Measurements from ENCODE around the gene ADAMTSL3. TPM values are rescaled to one million over a fixed set of nuclear protein-coding genes. Genes with fewer than 3 reads are reported as not detected.
A peak's percentile ranks its signal among the peaks of the same experiment; 100 is the strongest.

The ADAMTSL3 gene
- total RNA-seq, 1 donor from 2014 or later, result 13.2 TPM

DNA sequence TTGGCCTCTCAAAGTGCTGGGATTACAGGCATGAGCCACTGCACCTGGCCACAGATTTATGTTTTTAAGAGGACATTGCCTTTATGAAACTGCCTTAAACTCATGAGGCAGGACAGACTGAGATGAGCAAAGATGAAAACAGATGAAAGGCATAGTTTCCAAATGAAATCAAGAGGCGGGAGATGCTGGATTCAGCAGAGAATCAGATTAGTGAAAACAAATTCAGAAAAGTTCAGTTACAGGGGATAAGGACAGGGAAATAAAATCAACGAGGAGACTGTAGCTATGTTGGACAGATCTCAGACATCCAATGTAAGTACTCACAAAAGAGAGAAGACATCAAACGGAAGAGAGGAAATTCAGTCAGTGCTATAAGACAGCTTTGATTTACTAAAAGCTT is 68.1 kb downstream of the ADAMTSL3 start:
- DNase-seq (ENCODE audit: low spot score in 2 of 2, unreplicated experiment in 2 of 2), result no peak
- no peak for TF ChIP-seq CTCF (IDR thresholded peaks at IDR 0.05; ENCODE audit: unreplicated experiment)
- Mint-ChIP-seq H3K27ac (no peak overlapping the region), H3K9me3 (peaks cover 17% of the 10 kb centered on the region), H3K4me1 (no peaks in the 10 kb centered on the region), H3K27me3 (ENCODE audit: low read depth) (peaks cover 3% of the 10 kb centered on the region), H3K36me3 (no peaks in the 10 kb centered on the region), H3K4me3 (no peak overlapping the region)

DNA sequence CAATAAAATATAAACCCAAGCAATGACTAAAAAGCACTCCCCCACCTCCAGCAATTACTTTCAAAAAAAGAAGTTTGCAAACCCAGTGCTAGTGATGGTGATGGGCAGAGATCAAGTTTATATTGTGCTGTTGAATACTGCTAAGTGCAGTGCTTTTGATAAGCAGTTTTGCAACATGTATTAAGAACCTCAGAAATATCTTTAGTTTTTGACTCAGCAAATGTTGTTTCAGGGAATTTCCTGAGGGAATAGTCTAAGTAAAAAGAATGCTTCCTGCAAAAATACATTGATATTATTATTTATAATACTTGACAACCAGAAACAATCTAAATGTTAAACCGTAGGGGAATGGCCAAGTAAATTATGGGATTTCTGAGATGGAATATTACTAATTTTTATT is 69.3 kb downstream of the ADAMTSL3 start:
- Mint-ChIP-seq H3K4me1 (no peaks in the 10 kb centered on the region), H3K36me3 (peaks cover 5% of the 10 kb centered on the region), H3K27ac (no peak overlapping the region), H3K9me3 (peaks cover 30% of the 10 kb centered on the region), H3K27me3 (ENCODE audit: low read depth) (peaks cover 3% of the 10 kb centered on the region), H3K4me3 (no peak overlapping the region)
- no peak for DNase-seq (ENCODE audit: low spot score in 2 of 2, unreplicated experiment in 2 of 2)
- TF ChIP-seq CTCF (IDR thresholded peaks at IDR 0.05; ENCODE audit: unreplicated experiment), result no peak

- Mint-ChIP-seq H3K4me1 (peaks cover 22% of the 10 kb centered on the region), H3K4me3 (no peak overlapping the region), H3K27me3 (ENCODE audit: low read depth) (no peaks in the 10 kb centered on the region), H3K9me3 (peaks cover 35% of the 10 kb centered on the region), H3K27ac (no peak overlapping the region), H3K36me3 (peaks cover 8% of the 10 kb centered on the region)
- TF ChIP-seq CTCF (IDR thresholded peaks at IDR 0.05; ENCODE audit: unreplicated experiment), result no peak
- no peak for DNase-seq (ENCODE audit: low spot score in 2 of 2, unreplicated experiment in 2 of 2)
Measured at GRCh38 chr15:83732196-83732595, 78.3 kb downstream of the ADAMTSL3 start.

- Mint-ChIP-seq H3K36me3 (peaks cover 5% of the 10 kb centered on the region), H3K27me3 (ENCODE audit: low read depth) (no peaks in the 10 kb centered on the region), H3K27ac (peak overlapping the region; percentile 14), H3K4me3 (no peak overlapping the region), H3K9me3 (peaks cover 35% of the 10 kb centered on the region), H3K4me1 (peaks cover 22% of the 10 kb centered on the region)
- TF ChIP-seq CTCF (IDR thresholded peaks at IDR 0.05; ENCODE audit: unreplicated experiment), result no peak
- DNase-seq (ENCODE audit: low spot score in 2 of 2, unreplicated experiment in 2 of 2), result no peak
Measured at GRCh38 chr15:83732770-83733169, 78.8 kb downstream of the ADAMTSL3 start.

DNA sequence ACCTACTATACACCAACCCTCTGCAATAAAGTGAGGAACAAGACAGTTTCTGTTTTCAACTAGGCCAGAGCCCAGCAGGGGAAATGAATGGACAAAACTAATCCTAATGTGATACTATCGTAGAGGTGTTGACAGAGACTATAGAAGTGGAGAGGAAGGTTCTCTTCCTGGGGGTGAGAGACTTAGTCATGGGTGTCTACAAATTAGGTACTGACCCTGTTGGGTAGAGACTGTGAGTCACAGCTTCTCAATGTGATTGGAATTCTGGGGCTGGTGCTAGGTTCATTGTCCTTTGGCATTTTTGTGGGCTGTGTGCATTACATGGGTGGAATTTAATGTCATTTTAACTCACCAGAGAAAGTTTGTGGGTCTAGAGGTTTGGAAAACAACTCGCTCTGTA is 79.3 kb downstream of the ADAMTSL3 start:
- no peaks in the 10 kb centered on the region for H3K27me3 Mint-ChIP-seq (ENCODE audit: low read depth)
- H3K36me3 Mint-ChIP-seq, result peaks cover 3% of the 10 kb centered on the region
- no peak overlapping the region for H3K4me3 Mint-ChIP-seq

More for the DNA sequence above, 79.3 kb downstream of the ADAMTSL3 start:
- peaks cover 22% of the 10 kb centered on the region for H3K4me1 Mint-ChIP-seq
- TF ChIP-seq CTCF (IDR thresholded peaks at IDR 0.05; ENCODE audit: unreplicated experiment), result no peak
- H3K27ac Mint-ChIP-seq, result peak overlapping the region; percentile 14
- peaks cover 34% of the 10 kb centered on the region for H3K9me3 Mint-ChIP-seq
- no peak for DNase-seq (ENCODE audit: low spot score in 2 of 2, unreplicated experiment in 2 of 2)
